HG03280 (cell line): ENCODE measurements around the gene ATP10A.
"Not testable (repeated sequence)": the region's sequence is repeated elsewhere in the genome, so short reads cannot be mapped to it uniquely, and the experiment has no call there.

Source experiments
- ATAC-seq: cut with Tn5 transposase; IDR thresholded peaks from one replicate; pipeline ENCODE4 v1.9.1; 2021; ENCODE audit warnings: mild to moderate bottlenecking, moderate library complexity; ENCODE audit not compliant: unreplicated experiment

The ATP10A gene

DNA sequence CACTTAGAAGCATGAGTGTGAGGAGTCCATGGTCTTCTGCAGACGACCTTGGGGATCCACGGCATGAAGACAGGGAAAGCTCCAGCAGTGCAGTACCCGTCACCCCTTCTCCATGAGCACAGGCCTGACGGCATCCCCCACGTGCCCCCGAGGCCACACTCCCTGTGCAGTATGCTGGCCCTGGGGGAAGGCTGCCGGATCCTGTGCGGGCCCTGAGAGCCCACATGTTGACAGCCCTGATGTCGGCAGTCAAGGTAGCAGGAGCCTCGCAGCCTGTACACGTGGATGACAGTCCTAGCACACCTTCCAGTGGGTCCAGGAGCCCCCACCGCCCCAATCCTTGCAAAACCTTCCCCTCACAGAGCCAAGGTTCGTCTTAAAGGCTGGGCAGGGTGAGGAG is 195.3 kb downstream of the ATP10A start:
- ATAC-seq = no peak

DNA sequence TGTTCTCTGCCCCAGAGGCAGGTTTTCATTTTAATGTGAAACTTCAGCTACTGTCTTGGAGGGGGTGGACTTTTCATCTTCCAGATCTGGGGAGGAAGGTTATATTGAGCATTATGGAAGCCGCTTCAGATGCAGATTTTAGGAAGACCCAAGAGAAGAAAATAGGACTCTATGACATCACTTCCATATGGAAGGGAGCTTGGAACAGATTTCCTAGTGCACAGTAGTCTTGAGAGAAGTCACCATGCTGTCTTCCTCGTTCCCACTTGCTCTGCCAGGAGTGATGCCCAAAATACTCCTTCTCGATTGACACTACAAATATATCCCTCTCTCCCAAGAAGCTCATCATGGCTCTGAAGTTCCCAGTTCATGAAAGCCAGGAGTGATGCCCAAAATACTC is 197.2 kb downstream of the ATP10A start:
- no peak for ATAC-seq

DNA sequence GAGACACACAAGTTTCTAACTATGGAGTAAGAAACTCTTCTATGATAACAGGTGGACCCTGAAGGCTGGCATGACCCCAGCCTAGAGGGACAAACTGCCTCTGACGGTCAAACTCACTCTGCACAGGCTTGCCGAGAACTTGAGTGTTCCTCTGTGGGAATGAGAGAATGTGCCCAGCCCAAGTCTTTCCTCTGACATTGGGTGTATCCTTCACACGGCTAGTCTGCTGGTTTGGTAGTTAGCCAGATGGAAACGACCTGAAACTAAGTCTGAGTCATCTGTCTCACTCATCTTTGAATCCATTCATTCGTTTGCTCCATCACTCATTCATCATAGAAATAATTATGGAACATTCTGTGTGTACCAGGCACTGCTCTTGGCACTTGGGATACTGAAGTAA is 198.4 kb downstream of the ATP10A start:
- no peak for ATAC-seq

DNA sequence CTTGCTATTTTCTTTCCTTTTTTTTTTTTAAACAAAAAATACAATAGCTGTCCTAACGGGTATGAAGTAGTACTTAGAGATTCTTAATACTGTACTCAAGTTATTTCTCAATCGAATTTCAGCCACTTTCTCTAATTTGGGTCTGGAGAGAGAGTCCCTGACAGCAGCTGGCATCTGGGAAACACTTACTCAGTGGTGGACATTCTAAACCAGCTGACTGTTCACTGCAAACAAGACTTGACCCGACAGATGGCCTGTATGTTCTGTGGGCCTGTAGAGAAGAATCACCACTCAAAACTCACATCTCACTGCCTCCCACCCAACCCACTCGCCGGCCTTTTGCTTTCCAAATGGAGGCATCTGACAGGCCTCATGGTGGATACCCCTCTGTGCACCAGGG is 199.6 kb downstream of the ATP10A start:
- no peak for ATAC-seq

DNA sequence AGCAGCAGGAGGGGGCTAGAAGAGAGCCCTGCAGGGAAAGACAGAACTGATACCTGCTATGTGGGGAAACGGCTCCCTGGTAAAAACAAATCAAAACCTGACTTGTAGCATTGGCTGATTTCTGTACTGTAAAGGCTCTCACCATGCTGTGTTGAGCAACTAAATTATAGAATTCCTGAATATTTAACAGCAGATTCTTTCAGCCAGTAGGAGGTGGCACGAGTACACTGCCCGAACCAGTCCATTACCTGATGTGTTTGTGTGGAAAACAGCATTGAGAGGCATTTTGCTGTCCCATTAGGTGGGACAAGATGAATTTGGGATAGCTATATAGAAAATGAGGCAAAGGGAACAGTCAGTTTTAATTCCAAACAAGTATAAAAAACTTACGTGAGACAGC is 201.2 kb downstream of the ATP10A start:
- no peak for ATAC-seq

DNA sequence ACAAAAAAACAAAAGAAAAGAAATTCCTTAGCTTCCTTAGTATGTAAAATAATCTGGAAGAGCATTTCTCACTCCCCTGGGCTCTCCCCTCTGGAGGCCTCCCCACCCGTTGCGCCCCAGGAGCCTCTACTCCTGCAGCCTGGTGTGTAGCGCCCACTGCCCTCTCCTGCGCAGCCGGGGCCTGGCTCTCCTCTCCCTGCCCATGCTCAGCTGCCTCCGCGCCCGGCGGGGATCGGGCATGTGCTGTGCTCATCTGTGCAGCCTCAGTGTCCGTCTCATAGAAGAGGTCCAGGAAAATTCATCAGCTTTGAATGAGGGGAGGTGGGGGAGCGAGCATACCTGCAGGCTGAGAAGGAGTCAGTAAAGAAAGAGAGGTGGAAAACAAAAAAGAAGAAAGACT is 203.9 kb downstream of the ATP10A start:
- no peak for ATAC-seq

DNA sequence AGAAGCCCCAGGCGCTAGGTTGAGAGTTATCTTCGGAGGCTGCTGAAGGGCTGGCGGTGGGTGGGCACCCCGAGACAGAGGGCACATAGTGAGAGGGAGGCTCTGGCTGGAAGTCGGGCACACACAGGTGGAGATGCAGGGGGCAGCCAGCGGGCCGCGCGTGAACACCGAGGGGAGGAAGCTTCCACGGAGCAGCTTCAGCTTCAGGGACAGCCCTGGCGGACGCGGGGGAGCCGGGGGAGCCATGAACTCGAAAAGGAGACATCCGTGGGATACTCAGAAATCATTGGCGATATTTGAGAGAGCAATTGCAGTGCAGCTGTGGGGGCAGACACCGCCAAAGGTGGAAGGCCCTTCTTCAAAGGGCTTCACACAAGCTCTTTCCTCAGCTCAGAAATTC is 204.6 kb downstream of the ATP10A start:
- no peak for ATAC-seq

DNA sequence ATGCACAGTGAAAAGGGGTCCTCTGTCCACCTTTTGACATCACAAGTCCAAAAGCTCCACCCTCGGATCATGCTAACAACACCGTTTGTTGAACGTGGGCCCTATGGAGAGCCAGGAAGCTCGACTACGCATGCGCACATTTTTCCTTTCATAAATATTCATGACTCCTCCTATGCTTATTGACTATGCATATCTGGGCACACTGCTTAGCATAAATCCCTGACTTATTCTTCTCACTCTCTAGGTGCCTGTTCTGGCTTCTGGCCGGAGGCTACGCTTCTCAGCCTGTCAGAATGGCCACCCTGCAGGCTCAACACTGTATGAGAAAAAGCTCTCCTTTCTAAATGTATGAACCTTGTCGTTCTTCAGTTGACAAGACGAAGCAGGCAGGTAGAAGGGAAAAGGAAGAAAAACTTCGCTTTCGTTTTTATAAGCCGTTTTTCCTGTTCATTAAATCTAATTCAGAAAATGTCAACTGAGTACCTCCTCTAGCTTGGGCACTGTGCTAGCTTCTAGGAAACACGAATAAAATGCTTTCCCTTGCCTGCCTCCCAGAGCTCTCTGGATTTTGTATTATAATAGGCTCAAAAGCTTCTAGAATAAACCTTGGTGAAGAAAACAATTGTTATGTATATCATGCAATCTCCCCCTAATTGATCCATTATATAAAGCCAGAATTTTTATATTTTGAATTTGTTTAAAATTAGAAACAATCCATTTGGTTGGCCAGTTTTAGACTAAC is 207.7 kb downstream of the ATP10A start:
- no peak for ATAC-seq

DNA sequence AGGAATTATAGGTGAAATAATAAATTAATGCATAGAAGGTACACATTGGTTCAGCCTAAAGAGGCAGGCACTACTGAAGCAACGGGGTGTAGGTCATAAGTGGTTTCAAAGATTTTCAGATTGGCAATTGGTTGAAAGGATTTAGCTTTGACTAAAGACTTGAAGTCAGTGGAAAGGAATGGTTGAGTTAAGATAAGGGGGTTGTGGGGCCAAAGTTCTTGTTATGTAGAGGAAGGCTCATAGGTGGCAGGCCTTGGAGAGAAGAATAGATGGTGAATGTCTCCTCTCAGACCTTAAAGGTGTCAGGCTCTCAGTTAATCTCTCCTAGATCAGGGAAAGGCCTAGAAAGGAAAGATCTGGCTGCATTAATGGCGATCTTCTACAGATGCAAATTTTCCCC is 209.8 kb downstream of the ATP10A start:
- no peak for ATAC-seq

DNA sequence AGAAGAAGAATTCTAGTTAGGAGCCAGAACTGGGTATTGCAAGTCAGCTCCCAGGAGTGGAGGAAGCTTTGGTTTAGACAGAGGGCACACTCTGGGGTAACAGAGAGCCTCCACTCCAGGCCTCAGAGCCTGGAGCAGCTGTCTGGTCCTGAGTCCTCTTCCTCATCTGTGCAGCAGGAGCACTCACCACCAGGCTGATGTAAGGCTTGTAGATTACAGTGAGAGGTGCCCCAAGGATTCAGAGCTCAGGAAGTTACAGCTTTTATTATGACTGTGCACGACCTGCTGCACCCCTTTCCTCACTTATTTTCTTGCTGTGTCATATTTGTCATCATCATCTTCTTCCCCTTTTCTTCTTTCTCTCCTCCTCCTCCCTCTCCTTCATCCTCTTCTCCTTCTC is 210.4 kb downstream of the ATP10A start:
- no peak for ATAC-seq

DNA sequence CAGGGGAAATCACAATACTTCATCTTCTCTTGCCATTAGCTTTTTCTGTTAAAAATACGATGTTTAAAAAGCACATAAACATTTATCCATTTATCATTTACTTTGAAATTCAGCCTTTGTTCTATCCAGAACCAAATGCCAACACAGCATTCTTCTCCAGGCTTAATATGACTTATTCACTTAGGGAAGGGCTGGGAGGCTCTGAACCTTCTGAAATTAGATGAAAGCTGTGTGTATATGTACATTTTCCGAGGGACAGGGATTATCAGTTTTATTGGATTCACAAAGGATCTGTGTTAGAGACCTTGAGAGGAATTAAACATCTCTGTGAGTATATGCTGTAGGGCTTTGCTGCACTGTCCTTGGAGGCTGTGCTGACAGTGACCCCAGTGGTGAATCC is 213.7 kb downstream of the ATP10A start:
- ATAC-seq = no peak

DNA sequence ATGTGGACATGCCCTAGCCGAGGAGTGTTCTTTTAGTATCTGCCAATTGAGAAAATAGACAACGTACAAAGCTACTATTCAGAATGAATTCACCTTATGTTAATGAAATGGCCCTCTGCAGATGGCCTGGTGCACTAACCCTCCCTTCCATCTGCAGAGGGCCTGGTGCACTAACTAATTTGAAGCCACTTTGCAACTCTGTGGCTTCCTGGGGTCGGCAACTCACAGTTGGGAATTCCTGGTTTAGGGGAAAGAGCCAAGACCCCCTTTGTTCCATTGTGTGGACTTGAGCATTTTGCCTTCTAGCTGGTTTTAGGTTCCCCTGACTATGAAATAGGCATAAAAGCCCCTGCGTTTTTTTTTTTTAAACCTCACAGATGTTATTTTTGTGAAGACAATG is 220.0 kb downstream of the ATP10A start:
- ATAC-seq = no peak

DNA sequence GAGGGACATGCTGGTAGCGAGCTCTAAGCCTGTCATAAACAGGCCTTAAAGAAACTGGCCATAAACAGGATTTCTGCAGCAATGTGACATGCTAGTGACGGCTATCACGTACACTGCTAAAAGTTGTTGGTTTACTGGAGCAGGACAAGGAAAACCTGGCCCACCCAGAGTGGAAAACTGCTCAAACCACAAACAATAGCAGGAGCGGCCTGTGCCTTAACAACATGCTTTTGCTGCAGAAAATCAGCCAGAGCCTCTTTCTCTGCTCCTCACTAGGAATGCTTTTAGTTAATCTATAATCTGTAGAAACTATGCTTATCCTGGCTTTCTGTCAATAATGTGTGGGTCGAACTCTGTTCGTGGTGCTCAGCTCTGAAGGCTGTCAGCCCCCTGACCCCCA is 221.4 kb downstream of the ATP10A start:
- no peak for ATAC-seq

DNA sequence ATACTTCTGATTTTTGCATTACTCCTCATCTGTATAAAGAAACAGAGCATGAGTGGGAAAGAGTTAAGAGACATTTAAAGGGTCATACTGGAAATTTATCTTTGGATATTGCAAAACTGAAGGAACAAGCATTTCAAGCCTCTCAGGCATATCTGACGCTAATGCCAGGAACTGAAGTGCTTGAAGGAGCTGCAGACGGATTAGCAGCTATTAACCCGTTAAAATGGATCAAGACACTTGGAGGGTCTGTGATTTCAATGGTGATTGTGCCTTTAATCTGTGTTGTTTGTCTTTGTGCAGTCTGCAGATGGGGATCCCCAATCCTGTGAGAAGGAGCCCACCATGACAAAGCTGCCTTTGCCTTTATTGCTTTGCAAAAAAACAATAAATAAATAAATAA is 221.8 kb downstream of the ATP10A start:
- no peak for ATAC-seq

DNA sequence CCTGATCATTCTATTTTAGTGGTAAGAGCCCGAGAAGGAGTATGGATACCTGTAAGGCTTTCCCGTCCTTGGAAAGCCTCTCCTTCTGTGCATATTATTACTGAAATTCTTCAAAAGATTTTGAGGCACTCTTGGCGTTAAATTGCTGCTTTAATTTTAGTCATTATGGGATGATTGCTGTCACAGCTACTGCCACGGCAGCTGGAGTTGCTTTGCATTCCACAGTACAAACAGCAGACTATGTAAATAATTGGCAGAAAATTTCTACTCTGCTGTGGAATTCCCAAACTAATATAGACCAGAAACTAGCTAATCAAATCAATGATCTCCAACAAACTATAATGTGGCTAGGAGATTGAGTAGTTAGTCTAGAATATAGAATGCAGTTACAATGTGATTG is 222.2 kb downstream of the ATP10A start:
- ATAC-seq = not testable (repeated sequence)

DNA sequence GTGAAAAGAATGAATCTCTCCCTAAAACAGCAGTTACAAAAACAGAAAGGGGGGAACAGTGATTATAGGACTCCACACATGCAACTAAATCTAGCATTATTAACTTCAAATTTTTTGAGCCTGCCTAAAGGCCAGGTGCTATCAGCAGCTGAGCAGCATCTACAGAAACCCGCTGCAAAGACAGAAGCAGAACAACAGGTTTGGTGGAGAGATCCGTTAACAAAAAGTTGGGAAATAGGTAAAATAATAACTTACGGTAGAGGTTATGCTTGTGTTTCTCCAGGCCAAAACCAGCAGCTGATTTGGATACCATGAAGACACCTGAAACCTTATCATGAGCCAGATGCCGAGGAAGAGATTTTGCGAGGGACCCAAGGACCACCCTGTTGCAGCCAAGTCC is 222.7 kb downstream of the ATP10A start:
- ATAC-seq = no peak

DNA sequence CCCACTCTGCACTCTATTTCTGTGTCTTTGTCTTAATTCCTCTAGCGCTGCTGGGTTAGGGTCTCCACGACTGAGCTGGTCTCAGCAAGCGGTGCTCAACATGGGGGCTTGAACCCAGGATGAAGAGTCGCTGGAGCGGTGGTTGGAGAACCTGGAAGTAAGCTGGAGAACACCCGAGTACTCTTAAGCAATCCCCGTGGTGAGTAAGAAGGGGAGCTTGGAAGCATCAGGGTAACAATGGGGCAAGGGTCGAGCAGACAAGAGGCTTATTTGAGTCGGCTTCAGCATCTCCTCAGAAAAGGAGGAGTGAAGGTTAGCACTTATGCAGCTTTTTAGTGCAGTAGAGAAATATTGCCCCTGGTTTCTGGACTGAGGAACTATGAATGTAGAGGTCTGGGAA is 226.6 kb downstream of the ATP10A start:
- not testable (repeated sequence) for ATAC-seq

DNA sequence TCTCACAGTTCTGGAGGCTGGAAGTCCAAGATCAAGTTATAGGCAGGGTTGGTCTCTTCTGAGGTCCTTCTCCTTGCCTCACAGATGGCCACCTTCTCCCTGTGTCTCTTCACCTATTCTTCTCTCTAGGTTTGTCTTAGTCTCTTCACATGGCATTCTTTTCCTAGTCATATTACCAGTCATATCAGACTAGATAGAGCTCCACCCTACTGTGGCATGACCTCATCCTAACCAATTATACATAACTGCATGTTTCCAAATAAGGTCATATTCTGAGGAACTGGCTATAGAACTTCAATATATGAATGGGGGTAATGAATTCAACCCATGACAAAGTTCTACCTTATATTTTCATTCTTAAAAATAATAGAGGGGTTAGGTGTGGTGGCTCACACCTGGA is 227.9 kb downstream of the ATP10A start:
- ATAC-seq = no peak

DNA sequence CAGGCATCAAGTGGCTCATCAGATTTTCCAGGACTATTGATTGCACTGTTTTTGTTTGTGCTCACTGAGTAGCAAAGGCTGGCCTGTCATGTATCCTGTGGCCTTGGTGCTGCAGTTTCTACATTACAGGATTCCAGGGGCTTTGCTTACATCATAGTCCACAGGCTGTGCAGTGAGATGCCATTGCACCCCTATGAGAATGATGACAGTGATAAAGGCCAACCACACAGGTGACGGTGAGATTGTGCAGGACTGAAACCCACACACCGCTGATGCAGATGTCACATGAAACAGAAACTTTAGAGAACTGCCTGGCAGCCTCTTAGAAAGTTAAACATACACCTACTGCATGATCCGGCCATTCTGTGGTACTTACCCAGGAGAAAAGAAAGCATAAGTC is 229.3 kb downstream of the ATP10A start:
- ATAC-seq = no peak

DNA sequence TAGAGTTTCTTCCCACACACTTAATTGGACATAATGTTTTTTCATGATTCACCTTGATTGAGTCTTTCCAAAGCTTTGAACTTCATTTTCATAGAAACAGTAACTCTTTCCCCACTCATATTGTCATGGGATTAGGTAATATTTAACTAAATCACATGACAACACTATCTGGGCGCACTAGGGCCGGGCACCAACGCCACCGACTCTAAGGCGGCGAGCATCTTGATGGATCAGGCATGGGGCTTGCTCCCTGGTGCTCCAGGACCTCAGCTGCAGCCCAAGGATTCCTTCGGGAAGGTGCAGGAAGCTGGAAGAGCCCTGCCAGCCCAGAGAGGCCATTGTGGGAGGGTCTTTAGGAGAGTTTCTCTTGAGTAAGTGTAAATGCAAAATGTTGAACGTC is 231.2 kb downstream of the ATP10A start:
- no peak for ATAC-seq
